H9 (cell line): ENCODE measurements around the gene PAX8. TPM values are rescaled to one million over a fixed set of nuclear protein-coding genes. Genes with fewer than 3 reads are reported as not detected.

Source experiments
- DNase-seq: peaks from one replicate; pipeline ENCODE4 v3.0.0-alpha.2; 2017
- H2AFZ ChIP-seq: one replicate; pipeline ENCODE4 v1.6.1; 2013; ENCODE audit warnings: mild to moderate bottlenecking, low read length, control low read depth, moderate library complexity
- H2AK5ac ChIP-seq: 2 replicates; pipeline ENCODE4 v1.6.1; 2013; ENCODE audit warnings: low read length, control low read depth, mixed read lengths; ENCODE audit not compliant: insufficient read length
- H2BK120ac ChIP-seq: one replicate; pipeline ENCODE4 v1.6.1; 2013; ENCODE audit warnings: low read depth, mild to moderate bottlenecking, low read length, control low read depth, inconsistent platforms; ENCODE audit not compliant: poor library complexity, severe bottlenecking
- H2BK12ac ChIP-seq: 2 replicates; pipeline ENCODE4 v1.6.1; 2013; ENCODE audit warnings: low read length, control low read depth, mixed read lengths, low read depth; ENCODE audit not compliant: insufficient read length
- H2BK15ac ChIP-seq: 2 replicates; pipeline ENCODE4 v1.6.1; 2013; ENCODE audit warnings: low read depth, low read length, control low read depth
- H2BK20ac ChIP-seq: one replicate; pipeline ENCODE4 v1.6.1; 2013; ENCODE audit warnings: low read depth, mild to moderate bottlenecking, low read length, control low read depth, inconsistent platforms; ENCODE audit not compliant: poor library complexity, severe bottlenecking
- H2BK5ac ChIP-seq: 2 replicates; pipeline ENCODE4 v1.6.1; 2013; ENCODE audit warnings: low read length, control low read depth, mixed read lengths; ENCODE audit not compliant: insufficient read length
- H3K14ac ChIP-seq: 2 replicates; pipeline ENCODE4 v1.6.1; 2013; ENCODE audit warnings: low read length, control low read depth; ENCODE audit not compliant: insufficient read depth
- H3K18ac ChIP-seq: 2 replicates; pipeline ENCODE4 v1.6.1; 2013; ENCODE audit warnings: low read depth, mild to moderate bottlenecking, mixed read lengths, low read length, control low read depth; ENCODE audit not compliant: insufficient read length
- H3K23ac ChIP-seq: 2 replicates; pipeline ENCODE4 v1.6.1; 2013; ENCODE audit warnings: low read length, control low read depth, mixed read lengths, low read depth; ENCODE audit not compliant: insufficient read length
- H3K23me2 ChIP-seq: 2 replicates; pipeline ENCODE4 v1.6.1; 2013; ENCODE audit warnings: low read depth, mild to moderate bottlenecking, mixed read lengths, low read length, control low read depth; ENCODE audit not compliant: insufficient read length, poor library complexity, severe bottlenecking
- H3K27ac ChIP-seq: 2 replicates; pipeline ENCODE4 v1.5.1; 2013; ENCODE audit warnings: low read length, control low read depth, mixed read lengths, low read depth; ENCODE audit not compliant: insufficient read length
- H3K27me3 ChIP-seq: 2 replicates; pipeline ENCODE4 v1.6.1; 2013; ENCODE audit warnings: low read length, control low read depth, inconsistent platforms; ENCODE audit not compliant: insufficient read depth
- H3K4ac ChIP-seq: 2 replicates; pipeline ENCODE4 v1.6.1; 2013; ENCODE audit warnings: low read depth, mild to moderate bottlenecking, control low read depth, inconsistent platforms, low read length, moderate library complexity
- H3K4me1 ChIP-seq: 2 replicates; pipeline ENCODE4 v1.6.1; 2013; ENCODE audit warnings: low read length, control low read depth, inconsistent platforms; ENCODE audit not compliant: insufficient read depth
- H3K4me2 ChIP-seq: 2 replicates; pipeline ENCODE4 v1.6.1; 2013; ENCODE audit warnings: low read length, control low read depth, mixed read lengths; ENCODE audit not compliant: insufficient read length, insufficient read depth
- H3K56ac ChIP-seq: 2 replicates; pipeline ENCODE4 v1.6.1; 2013; ENCODE audit warnings: low read depth, mild to moderate bottlenecking, mixed read lengths, low read length, control low read depth; ENCODE audit not compliant: insufficient read length
- H3K79me1 ChIP-seq: 2 replicates; pipeline ENCODE4 v1.6.1; 2013; ENCODE audit warnings: low read depth, mild to moderate bottlenecking, moderate library complexity, low read length, control low read depth, inconsistent platforms; ENCODE audit not compliant: insufficient read depth, poor library complexity, severe bottlenecking
- H3K79me2 ChIP-seq: 2 replicates; pipeline ENCODE4 v1.6.1; 2013; ENCODE audit warnings: low read length, control low read depth, inconsistent platforms; ENCODE audit not compliant: insufficient read depth
- H3K9ac ChIP-seq: 2 replicates; pipeline ENCODE4 v1.6.1; 2013; ENCODE audit warnings: low read length, control low read depth, mixed read lengths; ENCODE audit not compliant: insufficient read length; ENCODE audit errors: extremely low read depth
- H3K9me3 ChIP-seq: one replicate; pipeline ENCODE4 v1.6.1; 2013; ENCODE audit warnings: low read depth, low read length, inconsistent platforms; ENCODE audit not compliant: control insufficient read depth
- H3T11ph ChIP-seq: one replicate; pipeline ENCODE4 v1.6.1; 2013; ENCODE audit warnings: mild to moderate bottlenecking, low read length, control low read depth, inconsistent platforms
- H4K20me1 ChIP-seq: one replicate; pipeline ENCODE4 v1.6.1; 2013; ENCODE audit not compliant: control insufficient read depth, insufficient read length, insufficient read depth
- H4K5ac ChIP-seq: 2 replicates; pipeline ENCODE4 v1.6.1; 2013; ENCODE audit warnings: low read depth, mild to moderate bottlenecking, mixed read lengths, low read length, control low read depth; ENCODE audit not compliant: insufficient read length
- H4K8ac ChIP-seq: replicated peaks from 2 replicates; pipeline ENCODE4 v1.6.1; 2013; ENCODE audit warnings: low read length, control low read depth, mixed read lengths, low read depth; ENCODE audit not compliant: insufficient read length
- H4K91ac ChIP-seq: 2 replicates; pipeline ENCODE4 v1.6.1; 2013; ENCODE audit warnings: low read depth, mild to moderate bottlenecking, moderate library complexity, mixed read lengths, low read length, control low read depth; ENCODE audit not compliant: insufficient read length
- H3K27ac Mint-ChIP-seq, 3 experiments: 2 replicates in 2 of 3; 3 replicates in 1 of 3; pipeline ENCODE4 v1.8.0; 2020 to 2021; ENCODE audit warnings: mixed read lengths in 3 of 3, mild to moderate bottlenecking in 1 of 3, moderate library complexity in 1 of 3
- H3K27me3 Mint-ChIP-seq: 2 replicates; pipeline ENCODE4 v1.8.0; 2021; ENCODE audit warnings: low read depth, mild to moderate bottlenecking, moderate library complexity, mixed read lengths
- H3K36me3 Mint-ChIP-seq, 3 experiments: 2 replicates in 2 of 3; 3 replicates in 1 of 3; pipeline ENCODE4 v1.8.0; 2020 to 2021; ENCODE audit warnings: low read depth in 3 of 3, mixed read lengths in 3 of 3; ENCODE audit not compliant: insufficient read depth in 1 of 3
- H3K4me1 Mint-ChIP-seq, 2 experiments: 2 replicates each; pipeline ENCODE4 v1.8.0; 2020; ENCODE audit warnings: mixed read lengths in 2 of 2
- H3K4me3 Mint-ChIP-seq, 2 experiments: 2 replicates in 1 of 2; 3 replicates in 1 of 2; pipeline ENCODE4 v1.8.0; 2020 to 2021; ENCODE audit warnings: mild to moderate bottlenecking in 2 of 2, mixed read lengths in 2 of 2, moderate library complexity in 1 of 2
- H3K9me3 Mint-ChIP-seq, 2 experiments: 2 replicates in 1 of 2; 3 replicates in 1 of 2; pipeline ENCODE4 v1.8.0; 2020; ENCODE audit warnings: mild to moderate bottlenecking in 2 of 2, mixed read lengths in 2 of 2, moderate library complexity in 1 of 2
- WGBS: extraction: QIAGEN DNeasy Blood & Tissue Kit; methylation state at CpG from one replicate; pipeline ENCODE4 v1.1.7; 2013; ENCODE audit warnings: missing lambda C conversion rate, low lambda C conversion rate, mixed read lengths; ENCODE audit not compliant: insufficient read length; ENCODE audit errors: extremely low coverage; 5-methylcytosine and 5-hydroxymethylcytosine counted together
- total RNA-seq: library from RNA; stranded (reverse); gene quantifications from 2 replicates; pipeline ENCODE4 v1.2.1, GENCODE V29; 2021
- TF ChIP-seq, protein P1 (sequence below): fragments of 200-600 bp; sonication (generic); conservative IDR thresholded peaks from 3 replicates; pipeline ENCODE4 v1.8.0; 2021; ENCODE audit warnings: antibody characterized with exemption, mild to moderate bottlenecking

PAX8 gene
- total RNA-seq, 1 experiment from 2014 or later = not detected

GRCh38 chr2:113258471-113259147, 20.1 kb downstream of the PAX8 start:
- no peak overlapping the region for H3K27ac ChIP-seq
- H2BK5ac ChIP-seq = no peak overlapping the region
- no peak overlapping the region for H3K9ac ChIP-seq
- H3K27me3 ChIP-seq = no peaks in the 10 kb centered on the region
- no peaks in the 10 kb centered on the region for H3K23me2 ChIP-seq
- H3T11ph ChIP-seq = no peak overlapping the region
- no peak overlapping the region for H2BK12ac ChIP-seq
- Mint-ChIP-seq H3K4me1 (peaks cover 10 to 19% of the 10 kb centered on the region in 2 experiments), H3K27ac (peak overlapping the region in 1 of 3 experiments; percentile 47; a peak in 1 of 7 replicates), H3K36me3 (no peaks in the 10 kb centered on the region; a peak in 1 of 7 replicates), H3K27me3 (peaks cover 60% of the 10 kb centered on the region), H3K4me3 (peak overlapping the region in 1 of 2 experiments; percentile 30; a peak in 1 of 5 replicates), H3K9me3 (no peaks in the 10 kb centered on the region; a peak in 2 of 5 replicates)
- no peak overlapping the region for H4K5ac ChIP-seq
- H3K9me3 ChIP-seq = no peaks in the 10 kb centered on the region
- H2AFZ ChIP-seq = no peak overlapping the region
- no peak overlapping the region for H4K91ac ChIP-seq
- H4K20me1 ChIP-seq = no peaks in the 10 kb centered on the region
- no peak overlapping the region for H3K23ac ChIP-seq
- no peaks in the 10 kb centered on the region for H3K79me2 ChIP-seq
- no peak overlapping the region for H3K4me2 ChIP-seq
- no peak for DNase-seq
- H3K56ac ChIP-seq = no peak overlapping the region
- peak overlapping the region; percentile 47; the same call in 1 of the 2 replicates for H3K14ac ChIP-seq
- no peaks in the 10 kb centered on the region for H3K79me1 ChIP-seq
- H3K4ac ChIP-seq = no peak overlapping the region
- WGBS = no CpG with 5 or more reads among the region's 6 CpGs
- H2BK15ac ChIP-seq = no peak overlapping the region
- no peak overlapping the region for H3K18ac ChIP-seq
- H2AK5ac ChIP-seq = no peak overlapping the region
- TF ChIP-seq, protein P1, sequence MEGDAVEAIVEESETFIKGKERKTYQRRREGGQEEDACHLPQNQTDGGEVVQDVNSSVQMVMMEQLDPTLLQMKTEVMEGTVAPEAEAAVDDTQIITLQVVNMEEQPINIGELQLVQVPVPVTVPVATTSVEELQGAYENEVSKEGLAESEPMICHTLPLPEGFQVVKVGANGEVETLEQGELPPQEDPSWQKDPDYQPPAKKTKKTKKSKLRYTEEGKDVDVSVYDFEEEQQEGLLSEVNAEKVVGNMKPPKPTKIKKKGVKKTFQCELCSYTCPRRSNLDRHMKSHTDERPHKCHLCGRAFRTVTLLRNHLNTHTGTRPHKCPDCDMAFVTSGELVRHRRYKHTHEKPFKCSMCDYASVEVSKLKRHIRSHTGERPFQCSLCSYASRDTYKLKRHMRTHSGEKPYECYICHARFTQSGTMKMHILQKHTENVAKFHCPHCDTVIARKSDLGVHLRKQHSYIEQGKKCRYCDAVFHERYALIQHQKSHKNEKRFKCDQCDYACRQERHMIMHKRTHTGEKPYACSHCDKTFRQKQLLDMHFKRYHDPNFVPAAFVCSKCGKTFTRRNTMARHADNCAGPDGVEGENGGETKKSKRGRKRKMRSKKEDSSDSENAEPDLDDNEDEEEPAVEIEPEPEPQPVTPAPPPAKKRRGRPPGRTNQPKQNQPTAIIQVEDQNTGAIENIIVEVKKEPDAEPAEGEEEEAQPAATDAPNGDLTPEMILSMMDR = no peak
- no peak overlapping the region for H4K8ac ChIP-seq
- peaks cover 2% of the 10 kb centered on the region; the same call in 1 of the 2 replicates for H3K4me1 ChIP-seq
- H2BK20ac ChIP-seq = no peak overlapping the region
- H2BK120ac ChIP-seq = no peak overlapping the region
